HG02884 (cell line): ENCODE data around the gene KIAA1671.

Source experiments
- ATAC-seq: cut with Tn5 transposase; IDR thresholded peaks from one replicate; pipeline ENCODE4 v1.9.1; 2021; ENCODE audit warnings: mild to moderate bottlenecking, moderate library complexity; ENCODE audit not compliant: unreplicated experiment

The KIAA1671 gene

DNA sequence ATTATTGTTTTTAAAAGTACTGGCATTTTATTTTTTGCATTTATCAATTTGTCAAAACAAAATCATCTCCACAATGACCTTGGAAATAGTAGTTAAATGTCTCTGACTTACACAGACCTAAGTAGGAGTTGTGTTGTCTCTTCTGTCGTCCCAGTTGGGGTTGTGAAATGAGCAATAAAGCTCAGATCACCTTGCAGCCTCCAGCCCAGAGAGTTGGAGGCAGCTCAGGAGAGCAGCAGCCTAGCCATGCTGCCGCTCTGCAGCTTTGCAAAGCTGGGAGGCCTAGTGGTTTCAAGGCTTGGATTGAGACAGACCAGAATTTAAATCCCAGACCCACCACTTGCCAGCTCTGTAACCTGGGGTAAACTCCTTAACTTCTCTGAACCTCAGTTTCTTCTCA lies 181.9 kb downstream of the KIAA1671 start:
- no peak for ATAC-seq

- ATAC-seq, result no peak
Measured at GRCh38 chr22:25136953-25137576, 184.5 kb downstream of the KIAA1671 start.

DNA sequence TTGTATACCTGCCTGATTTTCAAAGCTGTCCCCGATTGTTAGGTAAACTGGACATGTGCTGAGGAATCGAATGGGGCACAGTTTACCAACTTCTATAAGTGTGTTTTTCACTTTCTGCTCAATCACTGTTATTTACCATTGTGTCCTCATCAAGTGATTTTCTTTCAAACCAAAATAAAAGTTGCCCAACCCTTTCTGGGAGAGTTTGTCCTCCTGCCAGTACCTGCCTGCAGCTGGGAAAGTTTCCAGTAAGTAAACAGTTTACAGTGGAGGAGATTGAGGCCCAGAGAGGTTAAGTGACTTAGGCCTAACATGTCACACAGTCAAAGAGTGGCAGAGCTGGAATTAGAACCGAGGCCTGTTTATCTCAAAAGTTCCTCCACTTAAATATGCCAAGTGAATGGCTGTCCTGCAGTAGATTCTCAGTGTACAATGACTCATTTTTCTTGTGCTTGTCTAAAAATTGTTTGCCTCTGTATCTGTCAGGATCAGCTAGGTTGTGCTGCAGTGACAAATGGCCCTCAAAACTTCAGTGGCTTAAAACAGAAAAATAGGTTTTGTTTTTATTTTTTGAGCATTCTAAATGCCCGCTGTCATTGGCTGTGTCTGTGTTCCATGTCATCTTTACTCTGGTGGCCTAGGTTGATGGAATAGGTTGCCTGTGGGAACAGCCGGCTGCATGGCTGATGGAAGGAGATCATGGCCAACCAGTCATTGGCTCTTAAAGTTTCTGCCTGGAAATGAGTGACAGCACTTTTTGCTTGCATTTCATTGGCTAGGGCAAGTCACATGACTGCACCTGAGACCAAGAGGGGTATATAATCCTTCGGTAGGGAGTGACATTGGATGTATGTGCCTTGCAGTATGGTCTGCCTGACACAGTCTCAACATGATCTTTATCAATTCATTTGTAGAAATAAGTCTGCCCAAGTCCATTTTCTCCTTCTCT lies 185.3 kb downstream of the KIAA1671 start:
- ATAC-seq, result no peak

- no peak for ATAC-seq
Measured at GRCh38 chr22:25139062-25139461, 186.5 kb downstream of the KIAA1671 start.

- no peak for ATAC-seq
Measured at GRCh38 chr22:25142102-25142501, 189.6 kb downstream of the KIAA1671 start.

DNA sequence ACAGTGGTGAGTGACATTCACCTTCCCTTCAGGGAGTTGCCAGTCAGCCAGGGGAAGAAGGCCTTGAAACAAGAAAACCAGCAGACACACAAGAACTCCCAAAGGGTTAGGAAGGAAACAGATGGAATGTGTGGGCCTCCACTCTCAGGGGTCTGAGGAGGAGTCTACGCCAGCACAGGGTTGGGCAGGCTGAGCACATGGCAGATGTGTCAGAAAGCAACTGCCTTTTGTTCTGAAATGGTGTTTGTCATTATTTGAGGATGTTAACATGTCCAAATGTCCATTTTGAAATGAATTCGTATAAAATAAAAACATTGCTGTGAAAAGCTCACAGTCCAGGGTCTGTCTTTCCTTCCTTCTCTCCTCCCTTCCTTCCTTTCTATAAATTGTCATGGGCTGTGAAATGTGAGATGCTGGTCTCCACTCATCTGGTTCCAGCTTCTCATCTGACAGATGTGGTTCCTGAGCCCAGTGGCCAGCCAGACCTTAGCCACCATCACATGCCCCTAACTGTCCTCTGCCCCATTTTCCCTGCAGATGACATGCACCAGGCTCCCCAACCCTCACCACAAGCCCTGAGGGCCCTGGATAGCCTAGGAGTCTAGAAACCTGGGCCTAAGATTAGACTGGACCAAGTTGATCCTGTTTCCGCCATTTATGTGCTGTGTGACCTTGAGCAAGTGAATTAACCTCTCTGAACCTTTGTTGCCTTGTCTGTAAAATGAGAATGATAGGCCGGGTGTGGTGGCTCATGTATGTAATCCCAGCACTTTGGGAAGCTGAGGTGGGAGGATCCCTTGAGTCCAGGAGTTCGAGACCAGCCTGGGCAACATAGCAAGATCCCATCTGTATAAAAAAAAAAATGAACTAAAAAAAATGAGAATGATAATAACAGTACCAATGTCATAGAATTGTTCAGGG lies 190.9 kb downstream of the KIAA1671 start:
- ATAC-seq, result no peak

DNA sequence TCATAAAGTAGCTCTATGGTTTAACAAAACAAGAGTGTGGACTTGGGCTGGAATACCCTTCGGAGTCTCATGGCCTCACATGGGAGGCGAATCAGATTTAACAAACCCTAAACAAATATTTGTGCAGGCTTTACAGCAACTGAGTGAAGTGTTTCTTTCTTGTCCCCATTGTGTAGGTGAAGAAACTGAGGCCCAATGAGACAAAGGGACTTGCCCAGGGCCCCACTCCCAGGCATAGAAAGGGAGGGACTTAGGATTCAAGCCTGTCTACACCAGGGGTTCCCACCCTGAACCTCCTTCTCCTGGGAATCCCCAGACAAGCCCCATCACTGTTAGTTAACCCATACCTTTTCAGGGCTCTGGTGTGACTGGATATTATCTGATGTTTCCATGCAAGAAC lies 192.0 kb downstream of the KIAA1671 start:
- no peak for ATAC-seq

DNA sequence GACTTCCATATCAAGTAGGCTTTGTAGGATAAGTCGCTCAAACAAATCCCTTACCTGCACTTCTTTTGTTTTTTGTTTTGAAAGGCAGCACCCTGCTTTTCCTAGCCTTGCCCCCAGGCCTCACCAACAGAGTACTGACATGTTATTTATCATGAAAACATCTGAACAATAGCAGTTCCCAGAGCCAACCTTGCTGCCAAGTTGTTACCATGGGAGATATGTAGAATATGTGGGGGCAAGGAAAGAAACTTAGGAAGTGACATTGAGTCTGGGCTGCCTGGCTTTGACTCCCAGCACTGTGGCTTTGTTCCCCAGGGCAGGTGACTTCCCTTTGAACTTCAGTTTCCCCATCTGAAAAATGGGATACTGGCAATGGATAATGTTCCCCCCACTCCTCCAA lies 193.8 kb downstream of the KIAA1671 start:
- ATAC-seq, result no peak

- no peak for ATAC-seq
Measured at GRCh38 chr22:25146906-25147641, 194.6 kb downstream of the KIAA1671 start.

GRCh38 chr22:25147642-25147928 lies 195.1 kb downstream of the KIAA1671 start:
- ATAC-seq, result no peak

DNA sequence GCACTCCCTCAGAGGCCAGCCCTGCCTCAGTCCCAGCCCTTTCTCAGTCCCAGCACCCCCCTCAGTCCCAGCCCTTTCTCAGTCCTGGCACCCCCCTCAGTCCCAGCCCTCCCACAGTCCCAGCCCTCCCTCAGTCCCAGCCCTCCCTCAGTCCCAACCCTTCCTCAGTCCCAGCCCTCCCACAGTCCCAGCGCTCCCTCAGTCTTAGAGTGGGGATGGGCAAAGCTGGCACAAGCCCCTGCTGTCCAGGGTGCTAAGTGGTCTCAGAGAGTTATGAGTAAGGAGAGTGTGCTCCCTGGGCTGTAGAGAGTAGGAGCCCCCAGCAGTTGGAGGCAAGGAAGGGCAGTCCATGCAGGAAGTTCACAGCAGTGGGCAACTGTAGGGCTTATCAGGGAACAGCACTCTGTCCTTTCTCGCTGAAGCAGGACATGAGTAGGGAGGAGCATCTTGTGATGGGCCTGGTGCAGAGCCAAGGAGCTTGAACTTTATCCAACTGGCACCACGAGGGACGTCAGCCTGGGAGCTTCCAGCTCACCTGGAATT lies 195.7 kb downstream of the KIAA1671 start:
- no peak for ATAC-seq

DNA sequence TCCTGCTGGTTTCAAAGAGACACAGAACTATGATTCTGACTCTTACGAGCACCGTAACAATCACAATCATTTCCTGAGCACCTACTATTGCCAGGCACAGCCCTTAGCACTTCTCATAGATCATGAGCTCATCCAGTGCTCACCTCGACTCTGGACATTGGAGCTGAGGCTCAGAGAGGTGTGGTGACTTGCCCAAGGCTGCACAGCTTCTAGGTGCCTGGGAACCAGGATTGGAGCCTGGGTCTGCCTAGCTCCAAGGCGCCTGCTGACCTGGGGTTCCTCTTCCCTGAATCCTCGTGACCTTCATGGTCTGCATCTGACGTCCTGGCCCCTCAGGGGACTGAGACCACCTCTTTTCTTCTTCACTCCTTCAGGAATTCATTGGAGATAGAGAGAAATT lies 196.5 kb downstream of the KIAA1671 start:
- ATAC-seq, result no peak

- no peak for ATAC-seq
Measured at GRCh38 chr22:25153961-25154666, 201.6 kb downstream of the KIAA1671 start.

GRCh38 chr22:25154667-25154999 lies 202.1 kb downstream of the KIAA1671 start:
- ATAC-seq, result no peak

GRCh38 chr22:25156736-25157135 lies 204.2 kb downstream of the KIAA1671 start:
- ATAC-seq, result no peak

- no peak for ATAC-seq
Measured at GRCh38 chr22:25159028-25159427, 206.5 kb downstream of the KIAA1671 start.

GRCh38 chr22:25160120-25160996 lies 207.8 kb downstream of the KIAA1671 start:
- no peak for ATAC-seq

DNA sequence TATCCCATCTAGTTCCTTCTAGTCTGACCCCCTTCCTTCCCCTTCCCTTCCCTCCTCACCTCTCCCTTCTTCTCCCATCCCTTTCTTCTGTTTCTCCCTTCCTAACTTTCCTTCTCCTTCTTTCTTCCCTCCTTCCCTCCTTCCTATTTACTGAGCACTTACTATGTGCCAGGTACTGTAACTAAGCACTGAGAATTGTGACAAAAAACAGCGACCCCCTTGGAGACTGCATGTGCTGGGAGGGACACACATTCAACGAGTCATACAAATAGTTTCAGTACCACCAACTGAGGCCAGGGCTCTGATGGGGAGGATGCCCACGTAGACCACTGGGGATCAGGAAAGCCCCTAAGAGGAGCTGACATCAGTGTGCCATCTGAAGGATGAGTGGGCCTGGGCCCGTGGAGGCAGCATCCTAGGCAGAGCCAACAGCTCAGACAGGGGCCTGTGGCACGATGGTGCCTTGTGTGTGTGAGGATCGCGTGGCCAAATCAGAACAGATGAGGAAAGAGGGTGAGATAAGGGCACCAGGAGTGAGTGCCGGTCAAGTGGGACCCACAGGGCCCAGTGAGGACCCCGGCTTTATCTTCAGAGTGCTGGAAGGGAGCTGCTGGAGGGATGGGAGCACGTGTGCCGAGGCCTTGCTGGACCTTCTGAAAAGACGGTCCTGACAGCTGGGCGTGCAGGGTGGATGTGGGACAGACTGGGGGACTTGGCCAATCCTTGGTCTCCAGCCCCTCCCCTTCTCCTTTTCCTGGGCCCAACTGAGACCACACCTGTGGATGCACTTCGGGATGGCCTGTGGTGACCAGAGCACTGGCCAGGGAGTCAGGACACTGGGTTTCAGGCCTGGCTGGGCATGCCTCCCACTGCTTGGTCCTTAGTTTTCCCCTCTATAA lies 208.8 kb downstream of the KIAA1671 start:
- ATAC-seq, result no peak
